ENCODE data around the gene RNU7-1.

Gene RNU7-1

DNA sequence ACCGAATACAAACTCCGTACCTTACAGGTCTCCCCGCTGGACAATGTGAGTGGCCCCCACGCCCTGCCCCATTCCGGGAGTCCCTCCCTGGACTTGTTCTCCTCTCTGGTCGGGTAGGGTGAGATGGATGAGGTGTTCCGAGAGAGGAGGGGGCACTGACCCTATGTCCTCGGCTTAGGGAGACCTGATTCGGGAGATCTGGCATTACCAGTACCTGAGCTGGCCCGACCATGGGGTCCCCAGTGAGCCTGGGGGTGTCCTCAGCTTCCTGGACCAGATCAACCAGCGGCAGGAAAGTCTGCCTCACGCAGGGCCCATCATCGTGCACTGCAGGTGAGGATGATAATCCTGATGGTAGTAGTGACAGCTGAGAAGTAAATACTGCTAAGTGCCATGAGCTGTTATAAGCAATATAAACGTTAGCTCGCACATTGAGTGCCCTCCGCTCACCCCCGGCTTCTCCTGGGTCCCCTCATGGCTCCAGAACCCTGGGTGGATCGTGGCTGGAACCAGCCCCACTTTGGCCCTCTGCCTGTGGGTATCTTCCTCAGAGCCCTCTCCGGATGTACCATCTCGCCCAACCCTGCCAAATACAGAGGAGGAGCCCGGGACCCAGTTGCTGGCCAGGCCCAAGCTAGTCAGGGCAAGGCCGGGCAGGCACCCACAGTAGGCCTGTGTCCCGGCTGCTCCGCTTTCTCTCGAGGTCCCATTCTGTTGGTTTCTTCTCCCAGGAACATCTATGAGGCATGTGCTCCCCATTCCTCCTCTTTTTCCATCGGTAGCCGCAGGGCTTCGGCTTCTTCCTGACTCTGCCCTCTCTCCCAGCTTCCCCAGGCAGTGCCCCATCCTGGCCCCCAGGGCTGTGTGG is 14.4 kb downstream of the RNU7-1 start:
- Histone ChIP-seq H3K9ac (ENCODE audit: low read length) (no peak overlapping the region), H3K79me2 (ENCODE audit: control insufficient read depth, insufficient read depth, low read length) (peaks cover 2% of the 10 kb centered on the region), H3K56ac (ENCODE audit: low read length) (no peak overlapping the region), H3K4me1 (ENCODE audit: control insufficient read depth, low read depth, low read length) (peaks cover 10% of the 10 kb centered on the region), H3K4me2 (ENCODE audit: low read length) (no peak overlapping the region), H2AK5ac (ENCODE audit: low read length) (no peak overlapping the region), H3K23ac (ENCODE audit: low read length) (no peak overlapping the region), H3K36me3 (ENCODE audit: control insufficient read depth, insufficient read depth, low read length) (no peaks in the 10 kb centered on the region), H2BK15ac (replicated peaks; ENCODE audit: low read depth) (no peak overlapping the region), H2BK5ac (ENCODE audit: low read length) (no peak overlapping the region), H4K5ac (ENCODE audit: low read length) (no peak overlapping the region), H3K4me3 (ENCODE audit: low read length) (no peak overlapping the region), H3K4ac (ENCODE audit: low read depth, low read length) (no peak overlapping the region), H3K27me3 (ENCODE audit: insufficient read depth, low read length, poor library complexity) (no peaks in the 10 kb centered on the region), H2BK120ac (ENCODE audit: low read depth, low read length) (no peak overlapping the region), H3K79me1 (ENCODE audit: low read length) (no peaks in the 10 kb centered on the region), H3K27ac (ENCODE audit: low read depth, low read length) (no peak overlapping the region), H3K18ac (ENCODE audit: low read length) (no peak overlapping the region), H4K8ac (ENCODE audit: low read depth, low read length) (no peak overlapping the region)
- no CpG with 5 or more reads among the region's 28 CpGs for WGBS (ENCODE audit: extremely low coverage, insufficient coverage, low lambda C conversion rate)
- DNase-seq = no peak

DNA sequence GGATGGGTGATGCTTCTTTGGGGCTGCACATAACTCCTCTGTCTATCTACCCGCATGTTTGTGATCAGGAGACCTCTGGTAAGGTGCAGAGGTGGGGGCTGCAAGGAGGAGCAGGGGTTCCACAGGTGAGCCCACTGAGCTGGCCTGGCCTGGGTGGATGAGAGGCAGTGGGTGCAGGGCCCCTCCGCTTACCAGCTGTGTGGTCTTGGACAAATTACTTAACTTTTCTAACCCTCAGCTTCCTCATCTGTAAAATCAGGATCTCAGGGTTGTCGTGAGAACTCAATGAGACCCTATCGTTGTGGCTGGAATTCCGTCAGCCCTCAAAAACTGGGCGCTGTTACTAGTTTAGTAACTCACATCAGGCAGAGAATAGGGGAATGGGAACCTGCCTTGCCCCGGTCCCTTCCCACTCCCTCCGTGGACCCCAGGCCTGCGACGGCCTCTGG is 15.0 kb downstream of the RNU7-1 start:
- Histone ChIP-seq H4K8ac (ENCODE audit: low read depth, low read length) (no peak overlapping the region), H3K27me3 (ENCODE audit: insufficient read depth, low read length, poor library complexity) (no peaks in the 10 kb centered on the region), H3K4me1 (ENCODE audit: control insufficient read depth, low read depth, low read length) (peaks cover 10% of the 10 kb centered on the region), H3K56ac (ENCODE audit: low read length) (no peak overlapping the region), H4K5ac (ENCODE audit: low read length) (no peak overlapping the region), H3K18ac (ENCODE audit: low read length) (no peak overlapping the region), H3K36me3 (ENCODE audit: control insufficient read depth, insufficient read depth, low read length) (no peaks in the 10 kb centered on the region), H2AK5ac (ENCODE audit: low read length) (no peak overlapping the region), H3K4me2 (ENCODE audit: low read length) (no peak overlapping the region), H3K9ac (ENCODE audit: low read length) (no peak overlapping the region), H2BK5ac (ENCODE audit: low read length) (no peak overlapping the region), H2BK120ac (ENCODE audit: low read depth, low read length) (no peak overlapping the region), H3K23ac (ENCODE audit: low read length) (no peak overlapping the region), H3K79me2 (ENCODE audit: control insufficient read depth, insufficient read depth, low read length) (peaks cover 6% of the 10 kb centered on the region), H3K79me1 (ENCODE audit: low read length) (no peaks in the 10 kb centered on the region), H3K4ac (ENCODE audit: low read depth, low read length) (no peak overlapping the region), H3K27ac (ENCODE audit: low read depth, low read length) (no peak overlapping the region), H3K4me3 (ENCODE audit: low read length) (no peak overlapping the region), H2BK15ac (replicated peaks; ENCODE audit: low read depth) (no peak overlapping the region)
- DNase-seq = no peak
- WGBS (ENCODE audit: extremely low coverage, insufficient coverage, low lambda C conversion rate) = no CpG with 5 or more reads among the region's 10 CpGs

DNA sequence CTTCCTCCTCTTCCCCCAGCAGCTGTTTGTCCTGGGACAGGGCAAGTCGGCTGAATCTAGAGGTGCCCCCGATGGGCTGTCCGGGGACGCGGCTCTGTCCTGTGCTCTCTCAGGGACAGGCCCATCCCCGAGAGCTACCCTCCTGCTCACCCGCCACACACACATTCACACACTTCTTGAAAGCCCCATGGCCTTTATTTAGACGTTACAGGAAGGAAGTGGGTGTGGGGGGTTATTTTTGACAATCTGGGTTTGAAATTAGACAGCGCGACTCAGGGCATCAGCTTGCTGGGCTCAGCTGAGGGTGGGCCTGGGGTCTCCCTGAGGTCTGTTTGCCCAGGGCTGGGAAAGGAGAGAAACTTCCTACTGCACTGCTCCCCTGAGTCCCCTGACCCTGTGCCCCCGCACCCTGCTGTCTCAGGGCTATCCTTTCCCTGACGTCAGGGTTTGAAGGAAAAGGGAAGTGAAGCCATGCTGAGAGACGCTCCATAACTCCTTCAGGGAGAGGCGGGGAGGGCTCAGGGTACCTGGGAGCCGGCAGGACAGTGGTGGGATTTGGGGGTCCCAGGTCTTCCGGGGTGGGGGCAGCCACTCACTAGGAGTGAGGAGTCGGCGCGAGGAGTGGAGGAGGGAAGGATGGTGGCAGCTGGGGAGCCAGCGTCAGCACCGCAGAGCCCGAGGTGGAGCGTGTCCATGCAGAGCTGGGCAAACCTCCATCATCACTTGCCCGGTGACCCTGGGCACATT is 15.6 kb downstream of the RNU7-1 start:
- Histone ChIP-seq H3K27ac (ENCODE audit: low read depth, low read length) (no peak overlapping the region), H4K8ac (ENCODE audit: low read depth, low read length) (no peak overlapping the region), H2BK5ac (ENCODE audit: low read length) (no peak overlapping the region), H3K4ac (ENCODE audit: low read depth, low read length) (no peak overlapping the region), H4K5ac (ENCODE audit: low read length) (no peak overlapping the region), H3K79me1 (ENCODE audit: low read length) (no peaks in the 10 kb centered on the region), H2BK15ac (replicated peaks; ENCODE audit: low read depth) (no peak overlapping the region), H2AK5ac (ENCODE audit: low read length) (no peak overlapping the region), H3K9ac (ENCODE audit: low read length) (no peak overlapping the region), H3K4me3 (ENCODE audit: low read length) (no peak overlapping the region), H3K23ac (ENCODE audit: low read length) (no peak overlapping the region), H3K36me3 (ENCODE audit: control insufficient read depth, insufficient read depth, low read length) (no peaks in the 10 kb centered on the region), H3K4me2 (ENCODE audit: low read length) (no peak overlapping the region), H3K56ac (ENCODE audit: low read length) (no peak overlapping the region), H3K27me3 (ENCODE audit: insufficient read depth, low read length, poor library complexity) (no peaks in the 10 kb centered on the region), H3K18ac (ENCODE audit: low read length) (no peak overlapping the region), H2BK120ac (ENCODE audit: low read depth, low read length) (no peak overlapping the region), H3K4me1 (ENCODE audit: control insufficient read depth, low read depth, low read length) (peaks cover 10% of the 10 kb centered on the region), H3K79me2 (ENCODE audit: control insufficient read depth, insufficient read depth, low read length) (peaks cover 11% of the 10 kb centered on the region)
- WGBS (ENCODE audit: extremely low coverage, insufficient coverage, low lambda C conversion rate) = no CpG with 5 or more reads among the region's 24 CpGs
- no peak for DNase-seq

DNA sequence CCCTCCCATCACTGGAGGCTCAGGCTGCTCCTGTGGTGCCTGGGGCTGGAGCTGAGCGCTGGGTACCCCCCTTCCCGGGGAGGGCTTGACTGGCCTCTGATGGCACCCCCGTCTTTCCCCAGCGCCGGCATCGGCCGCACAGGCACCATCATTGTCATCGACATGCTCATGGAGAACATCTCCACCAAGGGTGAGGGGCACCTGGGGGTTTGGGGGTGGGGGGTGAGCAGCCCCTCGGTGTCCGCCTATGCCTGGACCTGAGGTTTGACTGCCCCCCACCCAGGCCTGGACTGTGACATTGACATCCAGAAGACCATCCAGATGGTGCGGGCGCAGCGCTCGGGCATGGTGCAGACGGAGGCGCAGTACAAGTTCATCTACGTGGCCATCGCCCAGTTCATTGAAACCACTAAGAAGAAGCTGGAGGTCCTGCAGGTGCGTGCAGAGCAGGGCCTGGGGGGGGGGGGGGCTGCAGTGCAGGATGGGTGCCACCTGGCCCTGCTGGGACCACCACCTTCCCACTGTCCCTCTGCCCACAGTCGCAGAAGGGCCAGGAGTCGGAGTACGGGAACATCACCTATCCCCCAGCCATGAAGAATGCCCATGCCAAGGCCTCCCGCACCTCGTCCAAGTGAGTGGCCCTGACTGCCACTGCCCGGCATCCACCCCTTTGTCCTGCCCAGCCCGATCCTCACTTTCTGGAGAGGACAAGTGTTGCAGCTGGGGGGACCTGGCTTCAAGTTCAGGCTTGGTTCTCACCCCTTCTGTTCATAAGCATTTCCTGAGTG is 16.4 kb downstream of the RNU7-1 start:
- Histone ChIP-seq H3K4me3 (ENCODE audit: low read length) (no peak overlapping the region), H2BK5ac (ENCODE audit: low read length) (no peak overlapping the region), H3K4ac (ENCODE audit: low read depth, low read length) (no peak overlapping the region), H3K36me3 (ENCODE audit: control insufficient read depth, insufficient read depth, low read length) (no peaks in the 10 kb centered on the region), H3K79me1 (ENCODE audit: low read length) (peaks cover 2% of the 10 kb centered on the region), H3K18ac (ENCODE audit: low read length) (no peak overlapping the region), H2BK120ac (ENCODE audit: low read depth, low read length) (no peak overlapping the region), H3K79me2 (ENCODE audit: control insufficient read depth, insufficient read depth, low read length) (peaks cover 15% of the 10 kb centered on the region), H4K5ac (ENCODE audit: low read length) (no peak overlapping the region), H3K4me2 (ENCODE audit: low read length) (no peak overlapping the region), H3K27ac (ENCODE audit: low read depth, low read length) (no peak overlapping the region), H2AK5ac (ENCODE audit: low read length) (no peak overlapping the region), H2BK15ac (replicated peaks; ENCODE audit: low read depth) (no peak overlapping the region), H3K9ac (ENCODE audit: low read length) (no peak overlapping the region), H4K8ac (ENCODE audit: low read depth, low read length) (no peak overlapping the region), H3K56ac (ENCODE audit: low read length) (no peak overlapping the region), H3K27me3 (ENCODE audit: insufficient read depth, low read length, poor library complexity) (no peaks in the 10 kb centered on the region), H3K4me1 (ENCODE audit: control insufficient read depth, low read depth, low read length) (peaks cover 10% of the 10 kb centered on the region), H3K23ac (ENCODE audit: low read length) (no peak overlapping the region)
- no peak for DNase-seq
- WGBS (ENCODE audit: extremely low coverage, insufficient coverage, low lambda C conversion rate) = no CpG with 5 or more reads among the region's 26 CpGs

DNA sequence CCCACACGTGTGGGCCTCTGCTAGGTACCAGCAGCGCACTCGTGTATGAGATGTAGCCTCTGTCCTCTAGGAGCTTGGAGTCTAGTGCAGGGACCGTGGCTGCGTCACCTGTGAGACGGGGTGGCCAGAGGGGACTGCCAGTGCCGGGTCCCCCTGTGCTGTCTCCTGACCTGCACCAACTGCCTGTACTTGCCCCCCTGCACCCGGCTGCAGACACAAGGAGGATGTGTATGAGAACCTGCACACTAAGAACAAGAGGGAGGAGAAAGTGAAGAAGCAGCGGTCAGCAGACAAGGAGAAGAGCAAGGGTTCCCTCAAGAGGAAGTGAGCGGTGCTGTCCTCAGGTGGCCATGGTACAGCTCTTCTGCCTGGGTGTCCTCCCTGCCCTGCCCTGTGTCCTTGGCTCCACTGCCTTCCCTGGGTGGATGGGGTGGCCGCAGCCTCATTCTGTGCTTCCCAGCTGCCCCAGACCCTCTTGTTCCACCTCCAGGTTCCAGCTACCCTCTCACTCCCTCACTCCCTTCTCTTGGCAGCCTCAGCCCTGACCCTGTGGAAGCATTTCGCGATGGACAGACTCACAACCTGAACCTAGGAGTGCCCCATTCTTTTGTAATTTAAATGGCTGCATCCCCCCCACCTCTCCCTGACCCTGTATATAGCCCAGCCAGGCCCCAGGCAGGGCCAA is 17.1 kb downstream of the RNU7-1 start:
- H3K79me2 ChIP-seq (ENCODE audit: control insufficient read depth, insufficient read depth, low read length) = peaks cover 15% of the 10 kb centered on the region
- no peak overlapping the region for H3K4me3 ChIP-seq (ENCODE audit: low read length)
- H3K4ac ChIP-seq (ENCODE audit: low read depth, low read length) = peak overlapping the region; percentile 77
- peaks cover 2% of the 10 kb centered on the region for H3K79me1 ChIP-seq (ENCODE audit: low read length)
- H2AK5ac ChIP-seq (ENCODE audit: low read length) = no peak overlapping the region
- no peak overlapping the region for H3K23ac ChIP-seq (ENCODE audit: low read length)
- H3K4me1 ChIP-seq (ENCODE audit: control insufficient read depth, low read depth, low read length) = peaks cover 10% of the 10 kb centered on the region
- peak overlapping the region; percentile 97 for H3K9ac ChIP-seq (ENCODE audit: low read length)
- H3K4me2 ChIP-seq (ENCODE audit: low read length) = no peak overlapping the region
- no peak overlapping the region for H2BK5ac ChIP-seq (ENCODE audit: low read length)
- DNase-seq = peak; percentile 63
- no peak overlapping the region for H3K18ac ChIP-seq (ENCODE audit: low read length)
- no CpG with 5 or more reads among the region's 13 CpGs for WGBS (ENCODE audit: extremely low coverage, insufficient coverage, low lambda C conversion rate)
- H4K8ac ChIP-seq (ENCODE audit: low read depth, low read length) = no peak overlapping the region
- peak overlapping the region; percentile 97 for H3K56ac ChIP-seq (ENCODE audit: low read length)
- no peaks in the 10 kb centered on the region for H3K27me3 ChIP-seq (ENCODE audit: insufficient read depth, low read length, poor library complexity)
- H2BK15ac ChIP-seq (replicated peaks; ENCODE audit: low read depth) = no peak overlapping the region
- no peaks in the 10 kb centered on the region for H3K36me3 ChIP-seq (ENCODE audit: control insufficient read depth, insufficient read depth, low read length)
- H2BK120ac ChIP-seq (ENCODE audit: low read depth, low read length) = no peak overlapping the region
- no peak overlapping the region for H3K27ac ChIP-seq (ENCODE audit: low read depth, low read length)
- no peak overlapping the region for H4K5ac ChIP-seq (ENCODE audit: low read length)
